H1 (cell line): ENCODE data around the gene UTS2B. TPM values are rescaled to one million over a fixed set of nuclear protein-coding genes. Genes with fewer than 3 reads are reported as not detected.

Experiments
- CTCF ChIA-PET: fragments of 300-600 bp; sonication (Branson Sonifier 250); formaldehyde crosslinking; loops from one replicate; lab custom pipeline; 2021; ENCODE audit not compliant: partially characterized antibody; lab: Charles Lee
- POLR2A ChIA-PET: fragments of 300-600 bp; sonication (Branson Sonifier 250); formaldehyde crosslinking; loops from one replicate; lab custom pipeline; 2021; ENCODE audit warnings: inconsistent platforms; ENCODE audit not compliant: partially characterized antibody; lab: Charles Lee
- DNase-seq, 2 experiments: peaks; one replicate each; pipeline versions ENCODE4 v3.0.0 to v3.0.0-alpha.2; 2010 to 2022; ENCODE audit warnings: low spot score in 2 of 2, low read depth in 1 of 2, mixed read lengths in 1 of 2
- FAIRE-seq: peaks from 2 replicates; lab custom pipeline; 2011; peaks lifted over from hg19 to GRCh38; lab: Jason Lieb, UNC
- H2AFZ ChIP-seq: 2 replicates; pipeline ENCODE4 v1.8.1; 2012; ENCODE audit warnings: low read length, inconsistent platforms
- H2AK5ac ChIP-seq: 2 replicates; pipeline ENCODE4 v1.6.1; 2013; ENCODE audit warnings: low read depth, low read length
- H2BK120ac ChIP-seq: replicated peaks from 2 replicates; pipeline ENCODE3; 2013; ENCODE audit warnings: low read depth, low read length, inconsistent platforms
- H2BK12ac ChIP-seq: 2 replicates; pipeline ENCODE4 v1.6.1; 2013; ENCODE audit warnings: low read depth, low read length
- H2BK15ac ChIP-seq: 2 replicates; pipeline ENCODE4 v1.6.1; 2013; ENCODE audit warnings: low read length
- H2BK20ac ChIP-seq: 2 replicates; pipeline ENCODE4 v1.6.1; 2013; ENCODE audit warnings: low read length
- H2BK5ac ChIP-seq: 2 replicates; pipeline ENCODE4 v1.6.1; 2013; ENCODE audit warnings: low read depth, low read length
- H3K14ac ChIP-seq: 2 replicates; pipeline ENCODE4 v1.6.1; 2013; ENCODE audit warnings: inconsistent platforms; ENCODE audit not compliant: insufficient read length
- H3K18ac ChIP-seq: 2 replicates; pipeline ENCODE4 v1.6.1; 2013; ENCODE audit warnings: low read length; ENCODE audit errors: extremely low read depth
- H3K23ac ChIP-seq: 2 replicates; pipeline ENCODE4 v1.6.1; 2013; ENCODE audit warnings: inconsistent platforms; ENCODE audit not compliant: insufficient read length
- H3K23me2 ChIP-seq: 2 replicates; pipeline ENCODE4 v1.6.1; 2013; ENCODE audit warnings: low read depth, low read length
- H3K27ac ChIP-seq: 2 replicates; pipeline ENCODE4 v1.6.1; 2011; ENCODE audit warnings: low read depth, low read length, inconsistent platforms
- H3K27me3 ChIP-seq, 4 experiments: replicated peaks in 1 of 4; 1 replicate in 1 of 4; 2 replicates in 3 of 4; pipeline versions ENCODE4 v1.6.1 to v1.8.1; 2011 to 2013; ENCODE audit warnings: low read length in 3 of 4, mild to moderate bottlenecking in 3 of 4, inconsistent platforms in 2 of 4, mixed read lengths in 2 of 4, moderate library complexity in 1 of 4; ENCODE audit not compliant: control insufficient read depth in 3 of 4, insufficient read depth in 3 of 4; ENCODE audit errors: extremely low read depth in 1 of 4
- H3K36me3 ChIP-seq, 4 experiments: 2 replicates each; pipeline versions ENCODE4 v1.6.1 to v1.8.1; 2011 to 2013; ENCODE audit warnings: mild to moderate bottlenecking in 4 of 4, low read length in 3 of 4, moderate library complexity in 2 of 4, control low read depth in 1 of 4, inconsistent platforms in 1 of 4; ENCODE audit not compliant: insufficient read depth in 4 of 4, control insufficient read depth in 2 of 4
- H3K4ac ChIP-seq: replicated peaks from 2 replicates; pipeline ENCODE3; 2013; ENCODE audit warnings: low read length, low read depth, mixed read lengths, inconsistent platforms; ENCODE audit not compliant: insufficient read length
- H3K4me1 ChIP-seq, 4 experiments: replicated peaks in 1 of 4; 1 replicate in 1 of 4; 2 replicates in 3 of 4; pipeline versions ENCODE4 v1.6.1 to v1.8.1; 2011 to 2013; ENCODE audit warnings: low read length in 3 of 4, inconsistent platforms in 2 of 4, mixed read lengths in 1 of 4; ENCODE audit not compliant: insufficient read depth in 4 of 4, control insufficient read depth in 3 of 4
- H3K4me2 ChIP-seq, 2 experiments: 2 replicates each; pipeline versions ENCODE4 v1.6.1 to v1.8.1; 2011 to 2013; ENCODE audit warnings: low read depth in 2 of 2, low read length in 2 of 2, control low read depth in 1 of 2, inconsistent platforms in 1 of 2, mild to moderate bottlenecking in 1 of 2; ENCODE audit not compliant: insufficient read depth in 1 of 2
- H3K4me3 ChIP-seq, 4 experiments: fragments of 200-600, 300-600 bp in 1 of 4; sonication (generic), shearing (Covaris generic), sonication (Bioruptor Twin) in 1 of 4; 2 replicates each; pipeline versions ENCODE4 v1.5.1 to v1.8.1; 2011 to 2016; ENCODE audit warnings: low read length in 4 of 4, low read depth in 3 of 4, control low read depth in 2 of 4, inconsistent platforms in 2 of 4, mild to moderate bottlenecking in 2 of 4, mixed read lengths in 1 of 4, moderate library complexity in 1 of 4; ENCODE audit not compliant: insufficient read depth in 2 of 4; ENCODE audit errors: extremely low read depth in 1 of 4
- H3K56ac ChIP-seq: replicated peaks from 2 replicates; pipeline ENCODE3; 2013; ENCODE audit warnings: low read depth, mild to moderate bottlenecking, mixed read lengths, low read length, inconsistent platforms; ENCODE audit not compliant: insufficient read length
- H3K79me1 ChIP-seq: 2 replicates; pipeline ENCODE4 v1.6.1; 2013; ENCODE audit warnings: low read depth, low read length, control low read depth
- H3K79me2 ChIP-seq, 2 experiments: 2 replicates each; pipeline versions ENCODE4 v1.6.1 to v1.8.1; 2012 to 2013; ENCODE audit warnings: low read length in 2 of 2, mild to moderate bottlenecking in 2 of 2, inconsistent platforms in 1 of 2; ENCODE audit not compliant: insufficient read depth in 2 of 2, control insufficient read depth in 1 of 2
- H3K9ac ChIP-seq, 4 experiments: replicated peaks in 1 of 4; 1 replicate in 1 of 4; 2 replicates in 3 of 4; pipeline versions ENCODE4 v1.6.1 to v1.8.1; 2011 to 2013; ENCODE audit warnings: low read depth in 3 of 4, low read length in 3 of 4, control low read depth in 2 of 4, mild to moderate bottlenecking in 2 of 4, moderate library complexity in 2 of 4, inconsistent platforms in 1 of 4; ENCODE audit errors: extremely low read depth in 1 of 4
- H3K9me3 ChIP-seq, 2 experiments: 2 replicates each; pipeline versions ENCODE4 v1.6.1 to v1.8.1; 2012 to 2013; ENCODE audit warnings: mild to moderate bottlenecking in 2 of 2, moderate library complexity in 2 of 2, control low read depth in 1 of 2, inconsistent platforms in 1 of 2, low read depth in 1 of 2, low read length in 1 of 2, mixed read lengths in 1 of 2; ENCODE audit not compliant: insufficient read depth in 2 of 2
- H4K20me1 ChIP-seq, 2 experiments: replicated peaks in 1 of 2; 2 replicates each; pipeline versions ENCODE3 to v1.8.1; 2011 to 2013; ENCODE audit warnings: inconsistent platforms in 2 of 2, low read length in 2 of 2, mild to moderate bottlenecking in 1 of 2; ENCODE audit not compliant: insufficient read depth in 2 of 2, control insufficient read depth in 1 of 2
- H4K5ac ChIP-seq: 2 replicates; pipeline ENCODE4 v1.6.1; 2013; ENCODE audit warnings: low read length, low read depth, mixed read lengths, inconsistent platforms; ENCODE audit not compliant: insufficient read length
- H4K8ac ChIP-seq: 2 replicates; pipeline ENCODE4 v1.8.0; 2013; ENCODE audit warnings: mild to moderate bottlenecking, moderate library complexity, low read length, inconsistent platforms; ENCODE audit not compliant: insufficient read depth; ENCODE audit errors: extremely low read depth
- H4K91ac ChIP-seq: replicated peaks from 2 replicates; pipeline ENCODE3; 2013; ENCODE audit warnings: low read length, mixed read lengths, inconsistent platforms; ENCODE audit not compliant: insufficient read length
- WGBS, 2 experiments: shearing (Covaris generic) in 1 of 2; methylation state at CpG; one replicate each; pipeline versions ENCODE4 v1.1.6 to v1.1.7; 2013 to 2015; ENCODE audit warnings: low lambda C conversion rate in 2 of 2, mixed read lengths in 2 of 2, inconsistent platforms in 1 of 2, low coverage in 1 of 2, missing lambda C conversion rate in 1 of 2; ENCODE audit not compliant: insufficient replicate concordance in 2 of 2, insufficient coverage in 1 of 2, insufficient read length in 1 of 2; ENCODE audit errors: extremely low coverage in 1 of 2, missing lambda C conversion rate in 1 of 2; 5-methylcytosine and 5-hydroxymethylcytosine counted together
- polyA plus RNA-seq, 7 experiments: library from polyadenylated mRNA; depleted of rRNA in 3 of 7; stranded (reverse) in 5 of 7; unstranded in 2 of 7; fragments of >200 nt in 5 of 7; fragments of 200-250 nt in 2 of 7; gene quantifications; 1 replicate in 5 of 7; 2 replicates in 1 of 7; 4 replicates in 1 of 7; pipeline versions ENCODE4 v1.2.1 to v1.2.3, GENCODE V29; 2011 to 2013; ENCODE audit warnings: missing spikeins in 2 of 7, mixed read lengths in 2 of 7
- total RNA-seq: library from RNA; stranded (reverse); fragmentation: NEBNext Ultra II Directional; extraction: Animal tissue kit (Norgen Biotek cat#: 25700); gene quantifications from 2 replicates; pipeline ENCODE4 v1.2.1, GENCODE V29; 2021
- TF ChIP-seq, protein P1 (sequence below): fragments of 300-600 bp; sonication (generic); IDR thresholded peaks from 2 replicates; pipeline ENCODE4 v1.7.1; 2012; ENCODE audit warnings: low read length, moderate library complexity, mild to moderate bottlenecking, inconsistent platforms; ENCODE audit not compliant: insufficient replicate concordance

UTS2B gene
- total and polyA plus RNA-seq, 2 of the 8 experiments (the other 6 are each of a cell fraction or from before 2014, with no cell fraction given), result not detected

DNA sequence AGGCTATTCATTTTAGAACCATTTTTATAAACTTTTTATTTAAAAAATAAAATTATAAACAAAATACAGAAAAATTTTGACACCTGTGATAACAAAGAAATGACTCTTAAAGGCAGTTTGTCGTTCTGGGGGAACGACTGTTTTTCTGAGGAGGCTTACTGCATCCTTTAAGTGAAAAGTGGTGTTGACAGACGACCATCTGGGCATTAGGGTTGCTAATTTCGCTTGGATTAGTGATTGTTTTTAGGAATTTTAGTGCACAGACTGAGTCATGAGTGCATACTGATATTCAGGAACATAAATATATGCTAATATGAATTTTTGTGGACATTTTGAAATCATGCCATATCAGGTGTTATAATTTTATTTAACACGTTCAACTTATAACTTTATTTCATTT is 102.8 kb downstream of the UTS2B start:
- Histone ChIP-seq H4K8ac (no peak overlapping the region), H3K79me2 (no peaks in the 10 kb centered on the region), H2AK5ac (no peak overlapping the region), H3K14ac (no peak overlapping the region), H2AFZ (no peak overlapping the region), H3K18ac (no peak overlapping the region), H3K9ac (no peak overlapping the region), H3K23ac (no peak overlapping the region), H3K4me2 (no peak overlapping the region), H3K79me1 (no peaks in the 10 kb centered on the region), H3K4ac (no peak overlapping the region), H2BK120ac (no peak overlapping the region), H3K56ac (no peak overlapping the region), H3K4me1 (no peaks in the 10 kb centered on the region), H2BK20ac (no peak overlapping the region), H3K27ac (no peak overlapping the region), H2BK15ac (no peak overlapping the region), H3K36me3 (no peaks in the 10 kb centered on the region), H3K27me3 (no peaks in the 10 kb centered on the region), H3K4me3 (no peak overlapping the region), H3K9me3 (no peaks in the 10 kb centered on the region), H4K91ac (no peak overlapping the region), H3K23me2 (no peaks in the 10 kb centered on the region), H2BK12ac (no peak overlapping the region), H4K5ac (no peak overlapping the region), H2BK5ac (no peak overlapping the region), H4K20me1 (no peaks in the 10 kb centered on the region)
- DNase-seq (no peak), FAIRE-seq (no peak)
- ChIA-PET CTCF (no interaction called here), POLR2A (no interaction called here)
- 89 to 100% methylated on average over 1 to 5 of the region's 5 CpGs for WGBS, 2 experiments
- TF ChIP-seq, protein P1, sequence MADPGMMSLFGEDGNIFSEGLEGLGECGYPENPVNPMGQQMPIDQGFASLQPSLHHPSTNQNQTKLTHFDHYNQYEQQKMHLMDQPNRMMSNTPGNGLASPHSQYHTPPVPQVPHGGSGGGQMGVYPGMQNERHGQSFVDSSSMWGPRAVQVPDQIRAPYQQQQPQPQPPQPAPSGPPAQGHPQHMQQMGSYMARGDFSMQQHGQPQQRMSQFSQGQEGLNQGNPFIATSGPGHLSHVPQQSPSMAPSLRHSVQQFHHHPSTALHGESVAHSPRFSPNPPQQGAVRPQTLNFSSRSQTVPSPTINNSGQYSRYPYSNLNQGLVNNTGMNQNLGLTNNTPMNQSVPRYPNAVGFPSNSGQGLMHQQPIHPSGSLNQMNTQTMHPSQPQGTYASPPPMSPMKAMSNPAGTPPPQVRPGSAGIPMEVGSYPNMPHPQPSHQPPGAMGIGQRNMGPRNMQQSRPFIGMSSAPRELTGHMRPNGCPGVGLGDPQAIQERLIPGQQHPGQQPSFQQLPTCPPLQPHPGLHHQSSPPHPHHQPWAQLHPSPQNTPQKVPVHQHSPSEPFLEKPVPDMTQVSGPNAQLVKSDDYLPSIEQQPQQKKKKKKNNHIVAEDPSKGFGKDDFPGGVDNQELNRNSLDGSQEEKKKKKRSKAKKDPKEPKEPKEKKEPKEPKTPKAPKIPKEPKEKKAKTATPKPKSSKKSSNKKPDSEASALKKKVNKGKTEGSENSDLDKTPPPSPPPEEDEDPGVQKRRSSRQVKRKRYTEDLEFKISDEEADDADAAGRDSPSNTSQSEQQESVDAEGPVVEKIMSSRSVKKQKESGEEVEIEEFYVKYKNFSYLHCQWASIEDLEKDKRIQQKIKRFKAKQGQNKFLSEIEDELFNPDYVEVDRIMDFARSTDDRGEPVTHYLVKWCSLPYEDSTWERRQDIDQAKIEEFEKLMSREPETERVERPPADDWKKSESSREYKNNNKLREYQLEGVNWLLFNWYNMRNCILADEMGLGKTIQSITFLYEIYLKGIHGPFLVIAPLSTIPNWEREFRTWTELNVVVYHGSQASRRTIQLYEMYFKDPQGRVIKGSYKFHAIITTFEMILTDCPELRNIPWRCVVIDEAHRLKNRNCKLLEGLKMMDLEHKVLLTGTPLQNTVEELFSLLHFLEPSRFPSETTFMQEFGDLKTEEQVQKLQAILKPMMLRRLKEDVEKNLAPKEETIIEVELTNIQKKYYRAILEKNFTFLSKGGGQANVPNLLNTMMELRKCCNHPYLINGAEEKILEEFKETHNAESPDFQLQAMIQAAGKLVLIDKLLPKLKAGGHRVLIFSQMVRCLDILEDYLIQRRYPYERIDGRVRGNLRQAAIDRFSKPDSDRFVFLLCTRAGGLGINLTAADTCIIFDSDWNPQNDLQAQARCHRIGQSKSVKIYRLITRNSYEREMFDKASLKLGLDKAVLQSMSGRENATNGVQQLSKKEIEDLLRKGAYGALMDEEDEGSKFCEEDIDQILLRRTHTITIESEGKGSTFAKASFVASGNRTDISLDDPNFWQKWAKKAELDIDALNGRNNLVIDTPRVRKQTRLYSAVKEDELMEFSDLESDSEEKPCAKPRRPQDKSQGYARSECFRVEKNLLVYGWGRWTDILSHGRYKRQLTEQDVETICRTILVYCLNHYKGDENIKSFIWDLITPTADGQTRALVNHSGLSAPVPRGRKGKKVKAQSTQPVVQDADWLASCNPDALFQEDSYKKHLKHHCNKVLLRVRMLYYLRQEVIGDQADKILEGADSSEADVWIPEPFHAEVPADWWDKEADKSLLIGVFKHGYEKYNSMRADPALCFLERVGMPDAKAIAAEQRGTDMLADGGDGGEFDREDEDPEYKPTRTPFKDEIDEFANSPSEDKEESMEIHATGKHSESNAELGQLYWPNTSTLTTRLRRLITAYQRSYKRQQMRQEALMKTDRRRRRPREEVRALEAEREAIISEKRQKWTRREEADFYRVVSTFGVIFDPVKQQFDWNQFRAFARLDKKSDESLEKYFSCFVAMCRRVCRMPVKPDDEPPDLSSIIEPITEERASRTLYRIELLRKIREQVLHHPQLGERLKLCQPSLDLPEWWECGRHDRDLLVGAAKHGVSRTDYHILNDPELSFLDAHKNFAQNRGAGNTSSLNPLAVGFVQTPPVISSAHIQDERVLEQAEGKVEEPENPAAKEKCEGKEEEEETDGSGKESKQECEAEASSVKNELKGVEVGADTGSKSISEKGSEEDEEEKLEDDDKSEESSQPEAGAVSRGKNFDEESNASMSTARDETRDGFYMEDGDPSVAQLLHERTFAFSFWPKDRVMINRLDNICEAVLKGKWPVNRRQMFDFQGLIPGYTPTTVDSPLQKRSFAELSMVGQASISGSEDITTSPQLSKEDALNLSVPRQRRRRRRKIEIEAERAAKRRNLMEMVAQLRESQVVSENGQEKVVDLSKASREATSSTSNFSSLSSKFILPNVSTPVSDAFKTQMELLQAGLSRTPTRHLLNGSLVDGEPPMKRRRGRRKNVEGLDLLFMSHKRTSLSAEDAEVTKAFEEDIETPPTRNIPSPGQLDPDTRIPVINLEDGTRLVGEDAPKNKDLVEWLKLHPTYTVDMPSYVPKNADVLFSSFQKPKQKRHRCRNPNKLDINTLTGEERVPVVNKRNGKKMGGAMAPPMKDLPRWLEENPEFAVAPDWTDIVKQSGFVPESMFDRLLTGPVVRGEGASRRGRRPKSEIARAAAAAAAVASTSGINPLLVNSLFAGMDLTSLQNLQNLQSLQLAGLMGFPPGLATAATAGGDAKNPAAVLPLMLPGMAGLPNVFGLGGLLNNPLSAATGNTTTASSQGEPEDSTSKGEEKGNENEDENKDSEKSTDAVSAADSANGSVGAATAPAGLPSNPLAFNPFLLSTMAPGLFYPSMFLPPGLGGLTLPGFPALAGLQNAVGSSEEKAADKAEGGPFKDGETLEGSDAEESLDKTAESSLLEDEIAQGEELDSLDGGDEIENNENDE, result no peak
